ENCODE measurements around the gene PPP4R3A.
"Not testable (repeated sequence)": the region's sequence is repeated elsewhere in the genome, so short reads cannot be mapped to it uniquely, and the experiment has no call there.

The PPP4R3A gene

GRCh38 chr14:91409240-91409639 is 100.9 kb downstream of the PPP4R3A start:
- DNase-seq (ENCODE audit: low spot score) = not testable (repeated sequence)
